HL-60 (cell line): ENCODE results near the gene WLS.

Experiments used
- DNase-seq, 2 experiments: peaks; one replicate each; pipeline ENCODE4 v3.0.0-alpha.2; 2010 to 2020; ENCODE audit warnings: low read depth in 1 of 2, low spot score in 1 of 2
- H3K27ac ChIP-seq: fragments of 250-450 bp; sonication (Bioruptor Pico); replicated peaks from 2 replicates; pipeline ENCODE4 v1.5.1; 2020; ENCODE audit warnings: mild to moderate bottlenecking, moderate library complexity
- H3K27me3 ChIP-seq: fragments of 250-450 bp; sonication (Bioruptor Pico); 2 replicates; pipeline ENCODE4 v1.5.1; 2021; ENCODE audit warnings: mild to moderate bottlenecking, moderate library complexity; ENCODE audit not compliant: insufficient read depth, poor library complexity, severe bottlenecking
- H3K4me3 ChIP-seq: replicated peaks from 2 replicates; pipeline ENCODE4 v1.5.1; 2011; ENCODE audit warnings: mild to moderate bottlenecking, control low read depth, low read length; ENCODE audit not compliant: insufficient read depth
- GABPA ChIP-seq: IDR thresholded peaks from 2 replicates; pipeline ENCODE4 v1.6.1; 2012; ENCODE audit warnings: low read depth
- POLR2AphosphoS5 ChIP-seq: IDR thresholded peaks from 2 replicates; pipeline ENCODE4 v1.6.1; 2012; ENCODE audit warnings: low read depth
- SPI1 ChIP-seq: IDR thresholded peaks from 2 replicates; pipeline ENCODE4 v1.6.1; 2012; ENCODE audit warnings: low read depth, mild to moderate bottlenecking, borderline replicate concordance
- TF ChIP-seq, protein P1 (sequence below): IDR thresholded peaks from one replicate; pipeline ENCODE4 v1.5.1; 2011; ENCODE audit warnings: low read length, control low read depth, inconsistent platforms; ENCODE audit not compliant: insufficient read depth
- TF ChIP-seq, protein P2 (sequence below): IDR thresholded peaks from 2 replicates; pipeline ENCODE4 v1.6.1; 2012; ENCODE audit warnings: low read depth; ENCODE audit not compliant: insufficient replicate concordance

The WLS gene

DNA sequence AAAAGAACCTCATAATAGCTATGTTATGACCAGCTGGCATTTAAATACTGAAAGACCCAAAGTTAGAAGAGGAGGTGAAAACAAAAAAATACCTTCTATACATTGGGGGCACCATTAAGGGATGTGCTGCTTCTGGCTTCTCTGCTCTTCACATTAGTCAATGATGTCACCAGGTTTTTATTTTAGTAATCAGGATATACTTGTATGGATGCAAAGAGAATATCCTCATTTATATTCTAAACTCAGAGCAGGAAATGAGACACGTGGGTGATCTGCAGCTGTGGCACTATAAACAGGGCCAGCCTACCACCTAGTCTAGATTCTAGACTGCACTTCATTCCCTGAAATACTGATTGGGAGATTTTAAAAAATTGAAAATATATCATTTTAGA, 51.2 kb downstream of the WLS start:
- Histone ChIP-seq H3K27me3 (no peaks in the 10 kb centered on the region), H3K4me3 (no peak overlapping the region), H3K27ac (no peak overlapping the region)
- DNase-seq: no peak
- TF ChIP-seq, protein P1, sequence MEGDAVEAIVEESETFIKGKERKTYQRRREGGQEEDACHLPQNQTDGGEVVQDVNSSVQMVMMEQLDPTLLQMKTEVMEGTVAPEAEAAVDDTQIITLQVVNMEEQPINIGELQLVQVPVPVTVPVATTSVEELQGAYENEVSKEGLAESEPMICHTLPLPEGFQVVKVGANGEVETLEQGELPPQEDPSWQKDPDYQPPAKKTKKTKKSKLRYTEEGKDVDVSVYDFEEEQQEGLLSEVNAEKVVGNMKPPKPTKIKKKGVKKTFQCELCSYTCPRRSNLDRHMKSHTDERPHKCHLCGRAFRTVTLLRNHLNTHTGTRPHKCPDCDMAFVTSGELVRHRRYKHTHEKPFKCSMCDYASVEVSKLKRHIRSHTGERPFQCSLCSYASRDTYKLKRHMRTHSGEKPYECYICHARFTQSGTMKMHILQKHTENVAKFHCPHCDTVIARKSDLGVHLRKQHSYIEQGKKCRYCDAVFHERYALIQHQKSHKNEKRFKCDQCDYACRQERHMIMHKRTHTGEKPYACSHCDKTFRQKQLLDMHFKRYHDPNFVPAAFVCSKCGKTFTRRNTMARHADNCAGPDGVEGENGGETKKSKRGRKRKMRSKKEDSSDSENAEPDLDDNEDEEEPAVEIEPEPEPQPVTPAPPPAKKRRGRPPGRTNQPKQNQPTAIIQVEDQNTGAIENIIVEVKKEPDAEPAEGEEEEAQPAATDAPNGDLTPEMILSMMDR: no peak
- TF ChIP-seq GABPA (no peak), SPI1 (no peak), POLR2AphosphoS5 (no peak)
- TF ChIP-seq, protein P2, sequence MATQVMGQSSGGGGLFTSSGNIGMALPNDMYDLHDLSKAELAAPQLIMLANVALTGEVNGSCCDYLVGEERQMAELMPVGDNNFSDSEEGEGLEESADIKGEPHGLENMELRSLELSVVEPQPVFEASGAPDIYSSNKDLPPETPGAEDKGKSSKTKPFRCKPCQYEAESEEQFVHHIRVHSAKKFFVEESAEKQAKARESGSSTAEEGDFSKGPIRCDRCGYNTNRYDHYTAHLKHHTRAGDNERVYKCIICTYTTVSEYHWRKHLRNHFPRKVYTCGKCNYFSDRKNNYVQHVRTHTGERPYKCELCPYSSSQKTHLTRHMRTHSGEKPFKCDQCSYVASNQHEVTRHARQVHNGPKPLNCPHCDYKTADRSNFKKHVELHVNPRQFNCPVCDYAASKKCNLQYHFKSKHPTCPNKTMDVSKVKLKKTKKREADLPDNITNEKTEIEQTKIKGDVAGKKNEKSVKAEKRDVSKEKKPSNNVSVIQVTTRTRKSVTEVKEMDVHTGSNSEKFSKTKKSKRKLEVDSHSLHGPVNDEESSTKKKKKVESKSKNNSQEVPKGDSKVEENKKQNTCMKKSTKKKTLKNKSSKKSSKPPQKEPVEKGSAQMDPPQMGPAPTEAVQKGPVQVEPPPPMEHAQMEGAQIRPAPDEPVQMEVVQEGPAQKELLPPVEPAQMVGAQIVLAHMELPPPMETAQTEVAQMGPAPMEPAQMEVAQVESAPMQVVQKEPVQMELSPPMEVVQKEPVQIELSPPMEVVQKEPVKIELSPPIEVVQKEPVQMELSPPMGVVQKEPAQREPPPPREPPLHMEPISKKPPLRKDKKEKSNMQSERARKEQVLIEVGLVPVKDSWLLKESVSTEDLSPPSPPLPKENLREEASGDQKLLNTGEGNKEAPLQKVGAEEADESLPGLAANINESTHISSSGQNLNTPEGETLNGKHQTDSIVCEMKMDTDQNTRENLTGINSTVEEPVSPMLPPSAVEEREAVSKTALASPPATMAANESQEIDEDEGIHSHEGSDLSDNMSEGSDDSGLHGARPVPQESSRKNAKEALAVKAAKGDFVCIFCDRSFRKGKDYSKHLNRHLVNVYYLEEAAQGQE: no peak

DNA sequence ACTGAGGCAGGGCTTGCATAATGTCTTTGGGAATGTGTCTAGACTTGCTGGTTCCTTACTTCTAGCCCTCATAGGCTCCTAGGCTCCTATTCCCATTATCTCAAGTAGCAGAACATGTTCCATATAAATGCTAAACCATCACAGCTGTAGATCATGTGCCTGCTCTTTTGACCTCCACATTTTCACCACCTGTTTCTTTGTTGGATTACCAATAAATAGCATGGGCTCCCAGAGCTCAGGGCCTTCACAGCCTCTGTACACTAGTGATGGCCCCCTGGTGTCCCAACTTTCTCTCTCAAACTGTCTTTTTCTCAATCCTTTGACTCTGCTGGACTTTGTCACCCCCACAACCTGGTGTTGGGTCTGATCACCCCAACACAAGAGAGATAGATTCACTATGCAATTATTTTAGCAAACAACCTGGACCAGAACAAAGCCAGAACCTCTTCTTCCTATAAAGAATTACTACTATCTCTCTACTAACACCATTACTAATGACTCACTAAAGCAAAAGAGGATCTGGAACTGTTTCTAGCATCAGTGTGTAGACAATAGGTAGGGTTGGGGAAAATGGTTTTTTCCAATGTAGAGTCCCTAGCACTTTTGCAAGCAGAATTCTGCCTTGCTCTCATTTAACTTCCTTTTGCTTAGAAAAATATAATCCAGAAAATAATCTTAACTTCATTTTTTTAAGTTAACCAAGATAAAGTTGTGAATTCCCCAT, 51.7 kb downstream of the WLS start:
- no peak for DNase-seq
- no peak overlapping the region for H3K27ac ChIP-seq
- TF ChIP-seq POLR2AphosphoS5 (no peak), SPI1 (no peak), GABPA (no peak)
- TF ChIP-seq, protein P1: no peak

DNA sequence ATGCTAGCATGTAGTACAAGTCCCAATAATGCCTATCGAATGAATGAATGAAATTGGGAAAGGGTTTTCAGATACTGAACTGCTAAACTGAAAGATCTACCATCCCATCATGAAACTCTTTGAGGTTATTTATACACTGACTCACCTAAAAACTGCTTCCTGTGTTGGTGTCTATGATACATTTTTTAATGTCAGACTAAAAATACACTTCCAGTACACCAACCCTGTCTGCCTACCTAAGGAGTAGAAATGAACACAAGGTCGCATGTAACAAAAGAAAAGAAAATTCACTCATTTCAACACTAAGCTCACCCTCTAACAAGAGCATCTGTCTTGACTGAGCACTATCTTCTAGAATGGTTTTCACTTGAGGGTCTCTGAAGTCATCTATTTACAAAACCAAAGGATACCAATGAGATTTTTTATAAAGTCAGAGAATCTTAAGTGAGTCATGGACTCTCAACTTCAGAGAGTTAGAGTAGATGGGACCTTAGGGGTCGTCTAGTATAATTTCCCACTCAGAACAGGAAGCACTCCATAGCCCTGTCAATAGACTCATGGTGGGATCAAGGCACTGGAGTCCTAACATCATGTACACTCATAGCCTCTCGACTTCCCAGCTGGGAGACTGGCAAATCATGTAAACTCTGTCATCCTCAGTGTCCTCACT, 53.4 kb downstream of the WLS start:
- no peak for DNase-seq
- TF ChIP-seq GABPA: no peak
- TF ChIP-seq, protein P2: no peak
- no peak for TF ChIP-seq SPI1
- TF ChIP-seq POLR2AphosphoS5: no peak
- TF ChIP-seq, protein P1: no peak
- H3K27me3 ChIP-seq: no peaks in the 10 kb centered on the region
- H3K27ac ChIP-seq: no peak overlapping the region
- no peak overlapping the region for H3K4me3 ChIP-seq

More for the DNA sequence above, 51.7 kb downstream of the WLS start:
- Histone ChIP-seq H3K27me3 (no peaks in the 10 kb centered on the region), H3K4me3 (no peak overlapping the region)
